ENCODE data around the gene DRD2.

The DRD2 gene

GRCh38 chr11:113440816-113441215, 34.4 kb downstream of the DRD2 start:
- no peak for DNase-seq

GRCh38 chr11:113436672-113437252, 38.4 kb downstream of the DRD2 start:
- no peak for DNase-seq

GRCh38 chr11:113435190-113435968, 39.8 kb downstream of the DRD2 start:
- no peak for DNase-seq

GRCh38 chr11:113431746-113432145, 43.5 kb downstream of the DRD2 start:
- DNase-seq: no peak

GRCh38 chr11:113426686-113427085, 48.5 kb downstream of the DRD2 start:
- no peak for DNase-seq

- DNase-seq: no peak
Measured at GRCh38 chr11:113420808-113421207, 54.4 kb downstream of the DRD2 start.

- DNase-seq: no peak
Measured at GRCh38 chr11:113419454-113420003, 55.7 kb downstream of the DRD2 start.

GRCh38 chr11:113417428-113417827, 57.8 kb downstream of the DRD2 start:
- DNase-seq: no peak

- DNase-seq: no peak
Measured at GRCh38 chr11:113415343-113415742, 59.9 kb downstream of the DRD2 start.

- DNase-seq: no peak
Measured at GRCh38 chr11:113412675-113413074, 62.5 kb downstream of the DRD2 start.

GRCh38 chr11:113411536-113411935, 63.7 kb downstream of the DRD2 start:
- no peak for DNase-seq

- no peak for DNase-seq
Measured at GRCh38 chr11:113410414-113411135, 64.6 kb downstream of the DRD2 start.

GRCh38 chr11:113409526-113409925, 65.7 kb downstream of the DRD2 start:
- DNase-seq: no peak

- no peak for DNase-seq
Measured at GRCh38 chr11:113408887-113409286, 66.3 kb downstream of the DRD2 start.

- no peak for DNase-seq
Measured at GRCh38 chr11:113408206-113408605, 67.0 kb downstream of the DRD2 start.

GRCh38 chr11:113407163-113407562, 68.0 kb downstream of the DRD2 start:
- no peak for DNase-seq

GRCh38 chr11:113405724-113406478, 69.3 kb downstream of the DRD2 start:
- no peak for DNase-seq

GRCh38 chr11:113404859-113405430, 70.3 kb downstream of the DRD2 start:
- DNase-seq: no peak

GRCh38 chr11:113401718-113402117, 73.5 kb downstream of the DRD2 start:
- DNase-seq: no peak

GRCh38 chr11:113400631-113401230, 74.5 kb downstream of the DRD2 start:
- DNase-seq: no peak

- DNase-seq: no peak
Measured at GRCh38 chr11:113398669-113399430, 76.3 kb downstream of the DRD2 start.

Data from activated CD4-positive, alpha-beta T cell treated with anti-CD3 and anti-CD28 coated beads, Interleukin-2, amount 50 U/mL, for 4 hours (primary cell).